ENCODE measurements around the gene CUX1.

Gene CUX1

GRCh38 chr7:101817471-101818286 lies at the start of gene CUX1:
Gene CUX1, plus strand, starts transcription at chr7:101817626. Its CDS starts 14 bp downstream, at chr7:101817640.
- peaks cover 37% of the 10 kb centered on the region for H3K79me2 ChIP-seq (ENCODE audit: control insufficient read depth, insufficient read depth, low read length, unreplicated experiment)
- peak within 1 kb of the TSS; percentile 85 for H3K4me3 ChIP-seq (ENCODE audit: low read depth, low read length)
- H3K27ac ChIP-seq (ENCODE audit: low read depth, low read length): no peak within 1 kb of the TSS
- H3K4me1 ChIP-seq (ENCODE audit: control insufficient read depth, insufficient read depth, low read length, unreplicated experiment): peaks cover 10% of the 10 kb centered on the region
- H3K36me3 ChIP-seq (ENCODE audit: insufficient read depth, low read length): no peaks in the 10 kb centered on the region
- H3K27me3 ChIP-seq (ENCODE audit: insufficient read depth, low read length): no peaks in the 10 kb centered on the region
- H2AFZ ChIP-seq (ENCODE audit: low read length, unreplicated experiment): peak within 1 kb of the TSS; percentile 3

GRCh38 chr7:101768280-101768679 lies 49.1 kb upstream of the CUX1 start:
- Histone ChIP-seq H2AFZ (ENCODE audit: low read length, unreplicated experiment) (no peak overlapping the region), H3K4me3 (ENCODE audit: low read depth, low read length) (no peak overlapping the region), H3K4me1 (ENCODE audit: control insufficient read depth, insufficient read depth, low read length, unreplicated experiment) (no peaks in the 10 kb centered on the region), H3K27me3 (ENCODE audit: insufficient read depth, low read length) (peaks cover 9% of the 10 kb centered on the region; the same call in 1 of the 2 replicates), H3K36me3 (ENCODE audit: insufficient read depth, low read length) (no peaks in the 10 kb centered on the region), H3K79me2 (ENCODE audit: control insufficient read depth, insufficient read depth, low read length, unreplicated experiment) (no peaks in the 10 kb centered on the region), H3K27ac (ENCODE audit: low read depth, low read length) (no peak overlapping the region)

GRCh38 chr7:101770466-101770865 lies 47.0 kb upstream of the CUX1 start:
- H3K4me1 ChIP-seq (ENCODE audit: control insufficient read depth, insufficient read depth, low read length, unreplicated experiment): no peaks in the 10 kb centered on the region
- peaks cover 18% of the 10 kb centered on the region; the same call in 1 of the 2 replicates for H3K27me3 ChIP-seq (ENCODE audit: insufficient read depth, low read length)
- H2AFZ ChIP-seq (ENCODE audit: low read length, unreplicated experiment): no peak overlapping the region
- H3K36me3 ChIP-seq (ENCODE audit: insufficient read depth, low read length): no peaks in the 10 kb centered on the region
- no peak overlapping the region for H3K27ac ChIP-seq (ENCODE audit: low read depth, low read length)
- no peaks in the 10 kb centered on the region for H3K79me2 ChIP-seq (ENCODE audit: control insufficient read depth, insufficient read depth, low read length, unreplicated experiment)
- no peak overlapping the region for H3K4me3 ChIP-seq (ENCODE audit: low read depth, low read length)

GRCh38 chr7:101772508-101773211 lies 44.8 kb upstream of the CUX1 start:
- no peaks in the 10 kb centered on the region for H3K79me2 ChIP-seq (ENCODE audit: control insufficient read depth, insufficient read depth, low read length, unreplicated experiment)
- no peak overlapping the region for H3K27ac ChIP-seq (ENCODE audit: low read depth, low read length)
- H3K4me3 ChIP-seq (ENCODE audit: low read depth, low read length): no peak overlapping the region
- H3K27me3 ChIP-seq (ENCODE audit: insufficient read depth, low read length): peaks cover 32% of the 10 kb centered on the region
- no peaks in the 10 kb centered on the region for H3K4me1 ChIP-seq (ENCODE audit: control insufficient read depth, insufficient read depth, low read length, unreplicated experiment)
- H2AFZ ChIP-seq (ENCODE audit: low read length, unreplicated experiment): no peak overlapping the region
- H3K36me3 ChIP-seq (ENCODE audit: insufficient read depth, low read length): no peaks in the 10 kb centered on the region

- Histone ChIP-seq H3K79me2 (ENCODE audit: control insufficient read depth, insufficient read depth, low read length, unreplicated experiment) (no peaks in the 10 kb centered on the region), H3K4me3 (ENCODE audit: low read depth, low read length) (no peak overlapping the region), H3K27me3 (ENCODE audit: insufficient read depth, low read length) (peaks cover 38% of the 10 kb centered on the region), H3K27ac (ENCODE audit: low read depth, low read length) (no peak overlapping the region), H3K4me1 (ENCODE audit: control insufficient read depth, insufficient read depth, low read length, unreplicated experiment) (no peaks in the 10 kb centered on the region), H3K36me3 (ENCODE audit: insufficient read depth, low read length) (no peaks in the 10 kb centered on the region), H2AFZ (ENCODE audit: low read length, unreplicated experiment) (no peak overlapping the region)
Measured at GRCh38 chr7:101775181-101775580, 42.2 kb upstream of the CUX1 start.

- no peak overlapping the region for H2AFZ ChIP-seq (ENCODE audit: low read length, unreplicated experiment)
- no peaks in the 10 kb centered on the region for H3K36me3 ChIP-seq (ENCODE audit: insufficient read depth, low read length)
- H3K27me3 ChIP-seq (ENCODE audit: insufficient read depth, low read length): peaks cover 33% of the 10 kb centered on the region
- H3K4me3 ChIP-seq (ENCODE audit: low read depth, low read length): no peak overlapping the region
- no peaks in the 10 kb centered on the region for H3K4me1 ChIP-seq (ENCODE audit: control insufficient read depth, insufficient read depth, low read length, unreplicated experiment)
- no peak overlapping the region for H3K27ac ChIP-seq (ENCODE audit: low read depth, low read length)
- no peaks in the 10 kb centered on the region for H3K79me2 ChIP-seq (ENCODE audit: control insufficient read depth, insufficient read depth, low read length, unreplicated experiment)
Measured at GRCh38 chr7:101778026-101778580, 39.3 kb upstream of the CUX1 start.

GRCh38 chr7:101779267-101779666 lies 38.2 kb upstream of the CUX1 start:
- H2AFZ ChIP-seq (ENCODE audit: low read length, unreplicated experiment): no peak overlapping the region
- H3K27me3 ChIP-seq (ENCODE audit: insufficient read depth, low read length): peaks cover 40% of the 10 kb centered on the region
- H3K36me3 ChIP-seq (ENCODE audit: insufficient read depth, low read length): no peaks in the 10 kb centered on the region
- no peaks in the 10 kb centered on the region for H3K4me1 ChIP-seq (ENCODE audit: control insufficient read depth, insufficient read depth, low read length, unreplicated experiment)
- H3K27ac ChIP-seq (ENCODE audit: low read depth, low read length): no peak overlapping the region
- H3K79me2 ChIP-seq (ENCODE audit: control insufficient read depth, insufficient read depth, low read length, unreplicated experiment): no peaks in the 10 kb centered on the region
- H3K4me3 ChIP-seq (ENCODE audit: low read depth, low read length): no peak overlapping the region

GRCh38 chr7:101780281-101780680 lies 37.1 kb upstream of the CUX1 start:
- Histone ChIP-seq H3K27me3 (ENCODE audit: insufficient read depth, low read length) (peaks cover 33% of the 10 kb centered on the region), H3K36me3 (ENCODE audit: insufficient read depth, low read length) (no peaks in the 10 kb centered on the region), H3K79me2 (ENCODE audit: control insufficient read depth, insufficient read depth, low read length, unreplicated experiment) (no peaks in the 10 kb centered on the region), H2AFZ (ENCODE audit: low read length, unreplicated experiment) (no peak overlapping the region), H3K27ac (ENCODE audit: low read depth, low read length) (no peak overlapping the region), H3K4me1 (ENCODE audit: control insufficient read depth, insufficient read depth, low read length, unreplicated experiment) (no peaks in the 10 kb centered on the region), H3K4me3 (ENCODE audit: low read depth, low read length) (no peak overlapping the region)

- Histone ChIP-seq H2AFZ (ENCODE audit: low read length, unreplicated experiment) (no peak overlapping the region), H3K4me3 (ENCODE audit: low read depth, low read length) (no peak overlapping the region), H3K4me1 (ENCODE audit: control insufficient read depth, insufficient read depth, low read length, unreplicated experiment) (no peaks in the 10 kb centered on the region), H3K36me3 (ENCODE audit: insufficient read depth, low read length) (no peaks in the 10 kb centered on the region), H3K27me3 (ENCODE audit: insufficient read depth, low read length) (peaks cover 23% of the 10 kb centered on the region), H3K79me2 (ENCODE audit: control insufficient read depth, insufficient read depth, low read length, unreplicated experiment) (no peaks in the 10 kb centered on the region), H3K27ac (ENCODE audit: low read depth, low read length) (no peak overlapping the region)
Measured at GRCh38 chr7:101781439-101781838, 36.0 kb upstream of the CUX1 start.

GRCh38 chr7:101782476-101782875 lies 35.0 kb upstream of the CUX1 start:
- Histone ChIP-seq H3K4me3 (ENCODE audit: low read depth, low read length) (no peak overlapping the region), H3K4me1 (ENCODE audit: control insufficient read depth, insufficient read depth, low read length, unreplicated experiment) (no peaks in the 10 kb centered on the region), H3K27me3 (ENCODE audit: insufficient read depth, low read length) (peaks cover 19% of the 10 kb centered on the region), H3K79me2 (ENCODE audit: control insufficient read depth, insufficient read depth, low read length, unreplicated experiment) (no peaks in the 10 kb centered on the region), H3K36me3 (ENCODE audit: insufficient read depth, low read length) (no peaks in the 10 kb centered on the region), H2AFZ (ENCODE audit: low read length, unreplicated experiment) (no peak overlapping the region), H3K27ac (ENCODE audit: low read depth, low read length) (no peak overlapping the region)
